ENCODE data around the gene PCBP3.

DNA sequence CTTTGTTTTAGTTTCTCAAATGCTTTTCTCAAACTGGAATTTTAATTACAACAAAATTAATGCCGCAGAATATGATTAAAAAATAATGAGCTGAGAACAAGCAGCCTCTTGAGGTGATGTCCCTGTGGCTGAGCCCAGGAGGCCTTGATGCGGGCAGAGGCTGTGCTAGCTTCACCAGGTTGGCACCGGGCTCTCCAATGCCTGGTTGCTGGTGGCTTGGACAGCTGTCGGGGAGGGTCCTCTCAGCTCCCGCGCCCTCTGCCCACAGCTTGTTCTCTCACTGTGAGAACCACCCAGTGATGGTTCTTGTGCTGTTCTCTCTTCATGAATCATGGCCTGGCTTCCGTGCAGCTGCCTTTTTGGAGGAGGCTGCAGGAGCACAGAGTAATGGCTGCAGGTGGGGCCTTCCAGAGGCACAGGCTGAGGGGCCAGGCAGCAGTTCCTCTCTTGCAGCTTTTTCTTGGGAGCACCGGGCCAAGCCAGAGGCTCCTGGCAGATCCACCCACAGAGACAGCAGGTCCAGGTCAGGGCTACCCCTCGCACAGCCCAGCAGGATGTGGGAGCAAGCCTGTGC lies 156.3 kb downstream of the PCBP3 start:
- no peak for TF ChIP-seq POLR2A (IDR thresholded peaks at IDR 0.05)
- TF ChIP-seq, protein P1, sequence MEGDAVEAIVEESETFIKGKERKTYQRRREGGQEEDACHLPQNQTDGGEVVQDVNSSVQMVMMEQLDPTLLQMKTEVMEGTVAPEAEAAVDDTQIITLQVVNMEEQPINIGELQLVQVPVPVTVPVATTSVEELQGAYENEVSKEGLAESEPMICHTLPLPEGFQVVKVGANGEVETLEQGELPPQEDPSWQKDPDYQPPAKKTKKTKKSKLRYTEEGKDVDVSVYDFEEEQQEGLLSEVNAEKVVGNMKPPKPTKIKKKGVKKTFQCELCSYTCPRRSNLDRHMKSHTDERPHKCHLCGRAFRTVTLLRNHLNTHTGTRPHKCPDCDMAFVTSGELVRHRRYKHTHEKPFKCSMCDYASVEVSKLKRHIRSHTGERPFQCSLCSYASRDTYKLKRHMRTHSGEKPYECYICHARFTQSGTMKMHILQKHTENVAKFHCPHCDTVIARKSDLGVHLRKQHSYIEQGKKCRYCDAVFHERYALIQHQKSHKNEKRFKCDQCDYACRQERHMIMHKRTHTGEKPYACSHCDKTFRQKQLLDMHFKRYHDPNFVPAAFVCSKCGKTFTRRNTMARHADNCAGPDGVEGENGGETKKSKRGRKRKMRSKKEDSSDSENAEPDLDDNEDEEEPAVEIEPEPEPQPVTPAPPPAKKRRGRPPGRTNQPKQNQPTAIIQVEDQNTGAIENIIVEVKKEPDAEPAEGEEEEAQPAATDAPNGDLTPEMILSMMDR (IDR thresholded peaks at IDR 0.05) = no peak

All from right lobe of liver (tissue), 4 donors.